HG02678 (cell line): ENCODE data around the gene CACNA1F.
A peak's percentile ranks its signal among the peaks of the same experiment; 100 is the strongest.
"Not testable (repeated sequence)": the region's sequence is repeated elsewhere in the genome, so short reads cannot be mapped to it uniquely, and the experiment has no call there.

Experiments used
- ATAC-seq: cut with Tn5 transposase; IDR thresholded peaks from one replicate; pipeline ENCODE4 v1.9.1; 2021; ENCODE audit warnings: mild to moderate bottlenecking, moderate library complexity; ENCODE audit not compliant: unreplicated experiment

The CACNA1F gene

DNA sequence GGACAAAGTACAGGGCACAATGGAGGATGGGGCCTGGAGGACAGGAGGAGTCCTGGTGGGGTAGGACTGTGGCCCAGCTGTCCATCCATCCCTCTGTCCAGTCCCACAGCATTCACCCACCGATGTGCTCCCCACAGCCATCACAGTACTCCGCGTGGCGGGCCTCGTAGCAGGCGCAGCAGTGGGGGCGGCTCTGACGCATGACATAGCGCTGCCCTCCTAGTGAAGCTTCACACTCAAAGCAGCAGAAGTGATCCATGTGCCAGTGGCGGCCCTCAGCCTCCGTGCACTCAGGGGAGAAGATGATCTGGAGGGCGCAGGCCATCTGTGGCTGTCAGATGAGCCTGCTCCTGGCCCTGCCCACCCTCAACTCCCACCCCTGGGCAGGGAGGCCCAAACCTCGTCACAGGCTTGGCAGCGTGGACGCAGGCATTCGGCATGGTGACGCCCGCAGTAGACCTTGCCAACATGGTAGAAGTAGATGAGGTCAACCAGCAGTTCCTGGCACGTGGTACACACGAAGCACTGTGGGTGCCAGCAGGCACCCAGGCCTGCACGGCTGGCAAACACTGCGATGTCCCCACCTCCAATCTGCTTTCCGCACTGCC, 55.2 kb downstream of the CACNA1F start:
- no peak for ATAC-seq

DNA sequence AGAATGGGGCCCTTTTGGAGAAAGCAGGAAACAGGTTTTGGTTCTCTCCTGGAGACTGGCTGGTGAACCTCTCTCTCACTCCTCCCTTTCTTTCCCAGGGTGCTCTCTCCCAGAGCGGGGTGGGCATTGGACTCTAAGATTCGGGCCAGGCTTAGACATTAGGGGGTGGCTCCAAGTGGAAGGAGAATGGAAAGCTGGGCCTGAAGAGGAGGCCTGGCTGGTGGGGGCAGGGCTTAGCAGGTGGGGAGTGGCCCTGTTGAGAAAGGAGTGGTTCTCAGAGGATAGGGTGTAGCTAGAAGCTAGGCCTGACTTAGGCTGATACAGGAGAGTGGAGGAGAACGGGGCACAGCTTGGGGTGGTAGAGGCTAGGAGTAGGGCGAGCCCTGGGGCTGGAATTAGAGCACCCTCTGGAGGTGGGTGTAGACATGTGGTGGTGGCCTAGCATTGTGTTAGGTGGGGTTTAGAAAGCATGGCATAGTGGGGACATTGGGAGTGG, 55.8 kb downstream of the CACNA1F start:
- no peak for ATAC-seq

DNA sequence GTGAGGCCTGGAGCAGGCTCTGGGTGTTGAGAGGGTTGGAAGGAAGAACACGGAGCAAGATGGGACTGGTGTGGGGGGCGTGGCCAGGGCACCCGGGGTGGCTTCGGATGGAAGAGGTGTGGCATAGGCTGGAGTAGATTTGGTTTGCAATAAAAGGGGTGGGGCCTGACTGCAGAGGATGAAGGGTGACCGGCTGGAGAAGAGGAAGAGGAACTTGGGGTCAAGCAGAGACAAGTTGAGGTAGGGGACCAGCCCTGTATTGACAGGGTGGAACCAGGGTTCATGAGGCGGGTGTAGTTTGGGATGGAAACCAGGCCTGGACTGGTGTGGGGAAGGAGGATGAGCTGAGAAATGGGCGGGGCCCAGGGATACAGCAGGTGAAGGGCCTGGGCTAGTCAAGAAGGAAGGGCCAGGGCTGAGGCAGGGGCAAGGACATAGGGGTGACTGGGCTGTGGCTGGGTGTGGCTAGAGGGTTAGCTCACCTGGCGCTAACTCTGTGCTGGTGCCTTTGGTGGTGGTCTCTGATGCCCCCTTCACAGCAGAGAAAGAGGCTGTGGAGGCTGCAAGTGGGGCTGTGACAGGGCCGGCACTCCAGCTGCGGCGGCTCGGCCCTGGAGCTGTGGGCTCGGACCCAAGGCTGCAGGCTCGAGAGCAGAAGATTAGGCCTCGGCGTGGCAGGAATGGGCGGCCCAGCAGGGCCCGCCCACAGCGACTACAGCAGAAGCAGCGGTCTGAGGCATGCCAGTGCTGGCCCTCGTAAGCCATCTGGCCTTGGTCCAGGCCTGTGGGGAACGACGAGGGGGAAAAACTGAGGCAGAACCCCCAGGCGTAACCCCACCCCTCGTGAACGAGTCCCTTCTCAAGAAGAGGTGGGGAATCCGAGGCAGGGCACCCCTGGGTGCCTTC, 56.5 kb downstream of the CACNA1F start:
- ATAC-seq: no peak

DNA sequence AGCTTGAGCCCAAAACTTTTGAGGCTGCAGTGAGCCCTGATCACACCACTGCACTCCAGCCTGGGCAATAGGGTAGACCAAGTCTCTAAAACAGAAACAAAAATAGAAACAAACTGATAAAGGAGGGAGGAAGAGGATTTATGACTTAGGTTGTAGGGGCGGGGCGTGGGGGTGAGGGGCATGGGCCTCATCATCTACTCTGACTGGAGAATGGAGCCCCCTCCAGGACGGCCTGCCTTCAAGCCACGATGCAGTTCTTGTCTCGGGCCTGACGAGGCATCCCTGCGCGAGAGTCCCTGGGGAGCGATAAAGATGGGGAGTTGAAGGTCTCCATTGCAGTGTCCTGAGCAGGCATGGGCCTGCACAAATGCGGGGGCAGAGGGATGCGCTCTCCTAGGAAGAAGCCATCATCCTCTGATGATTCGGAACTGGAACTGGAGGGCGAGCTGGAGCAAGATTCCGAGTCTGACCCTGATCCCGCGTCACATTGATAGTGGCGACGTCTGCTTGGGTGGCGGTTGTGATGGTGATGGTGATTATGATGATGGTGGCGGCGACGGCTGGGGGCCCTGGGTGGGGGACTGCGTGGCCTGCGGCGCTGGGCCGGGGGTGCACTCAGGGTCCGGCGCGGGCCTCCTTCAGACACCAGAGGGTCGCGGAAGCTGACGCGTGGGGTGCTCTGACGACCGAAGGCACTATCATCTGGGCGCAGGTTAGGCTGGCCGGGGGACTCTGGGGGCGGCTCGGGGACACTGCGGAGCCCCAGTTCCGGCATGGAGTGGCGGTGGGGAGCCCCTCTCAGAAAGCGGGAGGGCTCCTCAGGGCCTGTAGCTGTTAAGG, 57.5 kb downstream of the CACNA1F start:
- no peak for ATAC-seq

DNA sequence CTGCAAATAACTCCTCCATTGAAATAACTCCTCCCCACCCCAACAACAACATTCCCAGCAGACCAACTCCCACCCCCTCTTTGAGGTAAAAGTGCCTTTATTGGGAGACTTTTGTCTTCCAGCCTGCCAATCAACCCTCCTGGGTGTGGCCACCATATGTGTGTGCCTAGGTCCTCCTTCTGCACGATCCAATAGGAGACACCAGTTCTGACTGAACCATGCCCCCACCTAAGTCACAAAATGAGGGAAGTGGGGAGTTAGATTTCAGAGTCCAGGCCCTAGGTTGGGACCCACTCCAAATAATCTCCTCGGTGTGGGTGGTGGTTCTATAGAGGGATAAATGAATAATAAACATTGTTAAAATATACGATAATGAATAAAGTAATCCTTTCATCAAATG, 58.4 kb downstream of the CACNA1F start:
- no peak for ATAC-seq

DNA sequence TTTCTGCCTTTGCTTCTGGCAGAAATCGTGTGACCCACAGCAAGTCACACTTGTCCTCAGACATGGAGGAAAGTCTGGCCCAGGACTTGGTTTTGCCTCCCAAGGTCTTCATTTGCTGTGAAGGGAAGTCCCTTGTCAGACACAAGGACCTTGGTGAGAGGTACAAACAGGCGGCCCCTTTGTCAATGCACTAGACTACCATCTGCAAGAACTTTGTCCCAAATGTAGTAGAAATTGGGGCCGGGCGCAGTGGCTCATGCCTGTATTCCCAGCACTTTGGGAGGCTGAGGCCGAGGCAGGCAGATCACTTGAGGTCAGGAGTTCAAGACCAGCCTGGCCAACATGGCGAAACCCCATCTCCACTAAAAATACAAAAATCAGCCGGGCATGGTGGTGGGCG, 59.6 kb downstream of the CACNA1F start:
- not testable (repeated sequence) for ATAC-seq

DNA sequence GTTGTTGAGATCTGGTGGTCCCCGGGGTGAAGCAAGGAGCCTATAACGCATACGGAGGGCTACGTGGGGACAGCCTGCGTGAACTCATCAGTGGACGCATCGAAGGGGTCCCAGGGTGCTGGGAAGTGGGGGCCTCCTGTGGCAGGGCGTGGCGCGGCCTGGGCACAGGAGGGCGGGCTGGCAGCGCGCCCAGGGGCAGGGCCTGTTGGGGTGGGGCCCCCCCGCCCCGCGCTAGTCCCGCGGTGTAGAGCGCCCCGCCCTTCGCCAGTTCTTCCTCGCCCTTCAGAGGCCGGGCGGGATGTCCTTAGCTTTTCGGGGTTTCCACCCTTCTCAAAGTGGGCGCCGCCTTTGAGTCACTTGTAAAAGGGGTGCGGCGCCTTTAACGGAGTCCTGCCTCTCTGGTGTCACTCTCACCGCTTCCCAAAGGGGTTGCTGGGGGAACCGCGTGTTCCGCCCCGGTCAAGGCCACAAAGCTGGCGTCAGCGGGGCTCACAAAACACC, 60.8 kb downstream of the CACNA1F start:
- ATAC-seq: peak; percentile 75

DNA sequence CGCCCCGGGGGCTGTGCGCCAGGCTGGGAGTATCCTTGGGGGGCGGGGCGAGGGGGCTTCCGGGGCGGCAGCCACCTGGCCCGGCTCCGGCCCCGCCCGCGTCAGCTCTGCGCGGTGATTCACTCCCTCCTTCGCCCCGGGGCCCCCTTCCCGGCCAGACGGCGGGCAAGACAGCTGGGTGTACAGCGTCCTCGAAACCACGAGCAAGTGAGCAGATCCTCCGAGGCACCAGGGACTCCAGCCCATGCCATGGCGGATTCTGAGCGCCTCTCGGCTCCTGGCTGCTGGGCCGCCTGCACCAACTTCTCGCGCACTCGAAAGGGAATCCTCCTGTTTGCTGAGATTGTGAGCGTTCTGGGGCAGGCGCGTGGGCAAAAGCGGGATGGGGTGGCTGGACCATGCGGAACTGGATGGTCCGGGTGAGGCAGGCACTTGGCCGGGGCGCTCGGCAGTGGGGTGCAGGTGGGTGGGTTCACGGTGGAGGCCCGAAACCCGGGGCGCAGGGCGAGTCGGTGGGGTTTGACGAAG, 61.3 kb downstream of the CACNA1F start, which contains the start of gene PLP2:
Gene PLP2 (plus strand): TSS at position 147 of the 528 bp plus-strand sequence. CDS start 103 bp downstream, at position 250.
- ATAC-seq: peak; percentile 40

DNA sequence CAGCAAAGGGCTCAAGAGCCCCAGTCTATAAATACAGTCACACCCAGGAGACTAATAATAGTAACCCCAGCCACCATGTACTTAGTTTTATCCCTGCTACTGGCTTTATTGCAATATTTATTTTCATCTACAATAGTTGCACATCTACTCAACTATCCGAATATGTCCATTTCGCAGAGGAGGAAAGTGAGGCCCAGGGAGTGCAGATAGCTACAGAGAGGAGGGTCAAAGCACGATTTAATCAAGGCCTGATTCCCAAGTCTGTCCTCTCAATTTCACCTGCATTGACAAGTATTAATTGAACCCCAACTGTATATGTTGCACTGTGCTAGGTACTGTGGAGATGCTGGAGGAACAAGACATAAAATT, 65.4 kb downstream of the CACNA1F start:
- no peak for ATAC-seq

DNA sequence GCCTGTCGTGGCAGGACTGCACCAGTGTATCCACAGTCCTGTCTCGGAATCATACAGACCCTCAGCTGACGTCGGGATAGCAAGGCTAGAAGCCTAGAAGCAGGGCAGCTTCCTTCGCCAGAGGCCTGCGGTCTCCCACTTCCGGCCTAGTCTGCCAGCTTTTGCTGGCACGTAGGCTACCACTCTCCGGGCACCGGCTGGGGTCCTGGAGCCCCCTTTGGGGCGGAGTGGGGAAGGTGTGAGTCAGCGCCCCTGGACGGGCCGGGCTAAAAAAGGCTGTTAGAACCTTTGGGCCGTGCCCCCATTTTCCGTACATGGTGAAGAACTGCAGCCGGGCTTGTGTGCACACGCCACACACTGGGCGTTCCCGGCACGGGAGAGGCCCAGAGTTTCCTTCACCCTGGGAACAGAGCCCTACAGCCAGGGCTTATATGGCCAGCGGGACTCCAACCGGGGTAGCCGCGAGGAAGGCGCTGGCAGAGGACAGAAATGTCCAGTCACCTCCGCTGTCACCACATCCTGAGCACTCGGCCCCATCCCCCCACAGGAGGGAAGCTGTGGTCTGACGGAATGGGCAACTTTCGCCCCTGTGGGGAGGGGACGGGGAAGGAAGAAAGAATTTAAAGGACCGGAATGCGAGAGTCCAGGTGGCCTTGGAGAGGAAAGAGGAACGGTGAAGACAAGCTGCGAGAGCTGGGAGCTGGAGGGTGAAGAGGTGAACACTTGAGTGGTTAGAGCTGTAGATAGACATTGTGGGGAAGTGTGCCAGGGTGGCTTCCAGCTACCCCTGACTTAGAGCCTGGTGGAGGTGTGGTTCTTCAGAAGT, 66.0 kb downstream of the CACNA1F start:
- ATAC-seq: no peak

DNA sequence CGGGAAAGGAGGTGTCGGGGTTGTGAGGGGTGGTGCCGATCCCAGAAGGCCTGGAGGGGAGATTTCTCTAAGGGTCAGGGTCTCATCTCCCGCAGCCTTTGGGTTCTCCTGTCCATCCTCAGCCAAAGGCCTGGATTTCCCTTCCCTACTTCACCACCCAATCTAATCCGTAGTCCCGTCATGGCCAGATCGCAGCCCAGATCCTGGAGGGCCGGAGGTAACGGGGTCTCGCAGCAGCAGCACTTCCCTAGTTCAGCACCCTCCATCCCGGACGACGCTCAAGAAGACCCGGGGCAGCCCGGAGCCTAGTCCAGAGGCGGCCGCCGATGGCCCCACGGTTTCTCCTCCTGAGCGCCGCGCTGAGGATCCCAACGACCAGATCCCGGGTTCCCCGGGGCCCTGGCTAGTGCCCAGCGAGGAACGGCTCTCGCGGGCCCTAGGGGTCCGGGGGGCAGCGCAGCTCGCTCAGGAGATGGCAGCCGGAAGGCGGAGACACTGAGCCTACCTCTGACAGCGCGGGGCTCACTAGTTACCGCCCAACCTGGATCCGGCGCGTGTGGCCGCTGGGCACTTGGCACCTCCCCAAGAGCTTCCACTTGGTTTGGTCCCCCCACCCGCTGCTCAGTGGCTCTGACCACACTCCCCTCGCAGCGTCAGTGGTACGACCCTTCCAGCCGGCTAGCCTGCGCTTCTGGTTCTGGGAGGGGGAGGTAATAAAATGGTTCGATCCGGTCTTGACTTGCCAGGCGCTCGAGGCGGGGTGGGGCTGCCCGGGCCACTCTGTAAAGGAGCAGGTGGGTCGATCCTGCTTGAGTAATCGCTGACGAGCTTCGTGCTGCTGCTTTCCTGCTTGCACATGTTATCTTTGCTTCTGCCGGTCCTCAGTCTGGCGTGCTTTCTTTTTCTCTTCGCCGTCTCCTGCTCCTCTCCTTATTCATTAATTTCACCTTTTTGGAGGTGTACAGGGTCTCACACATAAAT, 66.9 kb downstream of the CACNA1F start:
- peak; percentile 41 for ATAC-seq

DNA sequence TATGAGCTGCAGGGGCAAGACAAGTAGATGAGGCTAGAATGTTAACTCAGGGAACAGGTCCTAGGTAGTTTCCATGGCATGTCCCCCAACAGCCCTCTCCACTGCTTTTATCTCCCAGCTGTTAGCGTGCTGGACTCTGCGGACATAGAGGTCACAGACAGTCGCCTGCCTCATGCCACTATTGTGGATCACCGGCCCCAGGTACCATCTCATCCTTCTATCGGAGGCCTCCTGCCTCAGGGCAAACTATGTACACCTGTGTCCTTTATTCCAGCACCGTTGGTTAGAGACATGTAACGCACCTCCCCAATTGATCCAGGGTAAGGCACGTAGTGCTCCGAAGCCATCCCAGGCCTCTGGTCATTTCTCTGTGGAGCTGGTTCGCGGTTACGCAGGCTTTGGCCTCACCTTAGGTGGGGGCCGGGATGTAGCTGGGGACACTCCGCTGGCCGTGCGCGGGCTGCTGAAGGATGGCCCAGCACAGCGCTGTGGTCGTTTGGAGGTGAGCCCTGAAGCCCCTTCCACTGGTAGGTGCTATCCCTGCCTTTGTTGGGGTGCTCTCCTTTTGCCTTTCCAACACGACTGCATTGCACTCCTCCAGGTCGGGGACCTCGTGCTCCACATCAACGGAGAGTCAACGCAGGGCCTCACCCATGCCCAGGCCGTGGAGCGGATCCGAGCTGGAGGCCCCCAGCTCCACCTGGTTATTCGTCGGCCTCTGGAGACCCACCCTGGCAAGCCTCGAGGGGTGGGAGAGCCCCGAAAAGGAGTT, 68.4 kb downstream of the CACNA1F start:
- no peak for ATAC-seq

DNA sequence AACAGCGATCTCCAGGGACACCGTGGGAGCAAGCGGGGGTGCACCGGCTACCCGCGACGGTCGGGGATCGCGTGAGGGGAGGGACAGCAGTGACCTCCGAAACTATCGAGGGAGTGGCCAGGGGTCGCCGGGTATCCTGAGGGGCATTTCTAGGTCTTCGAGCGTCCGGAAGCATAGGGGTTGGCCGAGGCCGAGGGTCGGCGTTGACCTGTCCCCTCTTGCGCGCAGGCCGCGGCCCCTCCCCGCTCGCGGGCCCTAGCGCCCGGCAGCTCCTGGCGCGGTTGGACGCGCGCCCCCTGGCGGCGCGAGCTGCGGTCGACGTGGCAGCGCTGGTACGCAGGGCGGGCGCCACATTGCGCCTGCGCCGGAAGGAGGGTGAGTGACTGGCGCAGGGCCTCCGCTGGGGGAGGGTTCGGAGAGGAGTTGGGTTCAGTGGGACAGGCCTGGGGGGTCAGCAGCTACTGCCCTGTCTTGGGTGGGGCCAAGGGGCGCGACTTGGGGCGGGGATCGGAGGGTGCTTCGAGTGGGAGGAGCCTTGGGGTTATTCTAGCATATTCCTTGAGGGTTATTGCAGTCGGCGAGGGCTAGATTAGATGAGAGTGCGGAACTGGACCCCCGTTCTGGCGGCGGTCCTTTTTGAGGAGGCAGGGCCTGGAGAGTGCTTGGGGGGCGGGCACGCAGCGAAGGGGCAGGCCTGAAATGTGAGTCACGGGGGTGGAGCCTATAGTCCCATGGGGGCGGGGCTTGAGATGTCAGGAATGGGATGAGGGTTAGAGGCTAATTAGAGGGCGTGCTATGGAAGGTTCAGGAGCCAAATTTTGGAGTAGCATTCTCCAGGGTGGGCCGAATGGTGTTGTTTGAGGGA, 69.4 kb downstream of the CACNA1F start:
- ATAC-seq: peak; percentile 66

DNA sequence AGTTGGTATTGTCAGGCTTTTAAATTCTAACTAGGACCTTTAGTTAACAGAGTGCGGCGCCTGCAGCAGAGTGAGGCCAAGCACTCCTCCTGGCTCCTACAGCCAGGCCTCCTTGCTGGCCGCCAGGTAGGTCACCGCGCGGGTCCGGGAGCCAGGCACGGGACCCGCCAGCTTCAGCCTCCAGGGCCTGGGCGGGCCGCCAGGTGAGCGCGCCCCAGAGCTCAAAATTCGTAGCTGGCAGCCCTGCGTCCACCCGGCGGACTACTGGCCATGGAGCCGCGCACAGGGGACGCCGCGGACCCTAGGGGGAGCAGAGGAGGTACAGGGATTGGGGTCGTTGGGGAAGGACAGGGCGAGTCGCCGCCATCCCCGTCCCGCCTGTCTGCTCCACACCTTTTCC, 70.5 kb downstream of the CACNA1F start, which contains the start of gene MAGIX:
Gene MAGIX (plus strand): TSS at position 139 of the 400 bp plus-strand sequence. CDS start 132 bp downstream, at position 271.
- no peak for ATAC-seq

DNA sequence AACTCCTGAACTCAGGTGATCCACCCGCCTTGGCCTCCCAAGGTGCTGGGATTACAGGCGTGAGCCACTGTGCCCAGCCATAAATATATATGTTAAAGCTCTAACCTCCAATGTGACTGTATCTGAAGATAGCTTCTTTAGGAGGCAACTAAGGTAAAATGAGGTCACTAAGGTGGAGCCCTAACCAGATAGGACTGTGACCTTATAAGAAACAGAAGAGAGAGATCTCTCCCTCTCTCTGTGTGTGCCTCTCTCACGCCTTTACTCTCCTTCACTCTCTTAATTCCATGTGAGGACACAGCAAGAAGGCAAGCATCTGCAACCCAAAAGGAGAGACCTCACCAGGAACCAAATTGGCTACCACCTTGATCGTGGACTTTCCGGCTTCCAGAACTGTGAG, 71.5 kb downstream of the CACNA1F start:
- ATAC-seq: no peak

DNA sequence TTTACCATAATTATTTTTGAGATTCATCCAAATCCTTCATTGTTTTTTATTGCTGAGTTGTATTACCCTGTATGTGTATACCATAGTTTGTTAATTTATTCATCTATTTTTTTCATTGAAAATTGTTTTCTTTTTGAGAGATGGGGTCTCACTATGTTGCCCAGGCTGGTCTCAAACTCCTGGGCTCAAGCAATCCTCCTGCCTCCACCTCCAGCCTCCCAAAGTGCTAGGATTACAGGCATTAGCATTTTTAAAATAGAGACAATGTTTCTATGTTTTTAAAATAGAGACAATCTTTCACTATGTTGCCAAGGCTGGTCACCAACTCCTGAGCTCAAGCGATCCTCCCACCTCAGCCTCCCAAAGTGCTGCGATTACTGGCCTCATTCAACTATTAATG, 72.2 kb downstream of the CACNA1F start:
- no peak for ATAC-seq

DNA sequence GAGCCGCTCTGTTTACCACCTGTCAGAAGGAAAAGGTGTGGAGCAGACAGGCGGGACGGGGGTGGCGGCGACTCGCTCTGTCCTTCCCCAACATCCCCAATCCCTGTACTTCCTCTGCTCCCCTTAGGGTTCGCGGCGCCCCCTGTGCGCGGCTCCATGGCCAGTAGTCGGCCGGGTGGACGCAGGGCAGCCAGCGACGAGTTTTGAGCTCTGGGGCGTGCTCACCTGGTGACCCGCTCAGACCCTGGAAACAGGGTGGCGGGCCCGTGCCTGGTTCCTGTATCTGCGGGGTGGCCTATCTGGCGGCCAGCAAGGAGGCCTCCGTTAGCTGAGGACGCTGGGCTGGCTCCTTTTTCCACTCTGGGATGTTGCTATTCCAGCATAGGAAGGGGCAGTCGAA, 75.9 kb downstream of the CACNA1F start:
- no peak for ATAC-seq
